ENCODE results near the gene MLX. TPM values are rescaled to one million over a fixed set of nuclear protein-coding genes. Genes with fewer than 3 reads are reported as not detected.

Gene MLX
- total RNA-seq, result 53.4 and 59.7 TPM in 2 replicates

- Mint-ChIP-seq H3K4me3 (peak within 1 kb of the TSS; percentile 98), H3K36me3 (ENCODE audit: low read depth) (peaks cover 69% of the 10 kb centered on the region), H3K27me3 (no peaks in the 10 kb centered on the region), H3K4me1 (peaks cover 35% of the 10 kb centered on the region), H3K27ac (peak within 1 kb of the TSS; percentile 95), H3K9me3 (no peaks in the 10 kb centered on the region)
- ATAC-seq (ENCODE audit: low read depth), result peak; percentile 83
- TF ChIP-seq CTCF (IDR thresholded peaks at IDR 0.05), result no peak
- CTCF ChIA-PET, result interaction anchor here (1.0 to 1.4 kb wide), 2 partner anchors 11 to 19 kb away, joined by 4 read pairs; partner anchors contain the start of gene PSMC3IP
- peak; percentile 90 for DNase-seq
- POLR2A ChIA-PET, result interaction anchor here (0.6 to 4.7 kb wide), 18 partner anchors 10 to 801 kb away, joined by 3 to 62 read pairs (median 4); partner anchors contain the start of genes BECN1, NAGLU, PSMC3IP and PSME3
- intact Hi-C loops (cut with micrococcal nuclease), result loop anchor here (1.0 kb wide), 2 partner anchors 10 to 31 kb away; partner anchors contain the start of genes NAGLU and PSMC3IP
These were observed at the start of gene MLX for GRCh38 chr17:42566883-42567573. TSS of gene MLX (plus strand) at chr17:42567100. CDS start at chr17:42567125, 25 bp downstream.

GRCh38 chr17:42517516-42517915 lies 49.4 kb upstream of the MLX start:
- intact Hi-C loops (cut with micrococcal nuclease), result loop anchor here (1.0 to 2.0 kb wide), 4 partner anchors 89 to 205 kb away; no protein-coding TSS in a partner anchor
- Mint-ChIP-seq H3K27ac (no peak overlapping the region), H3K27me3 (no peaks in the 10 kb centered on the region), H3K4me1 (peaks cover 7% of the 10 kb centered on the region), H3K9me3 (no peaks in the 10 kb centered on the region), H3K4me3 (no peak overlapping the region), H3K36me3 (ENCODE audit: low read depth) (peaks cover 52% of the 10 kb centered on the region)
- ChIA-PET POLR2A (interaction anchor here (0.6 kb wide), 1 partner anchor 92 kb away, joined by 3 read pairs; no protein-coding TSS in a partner anchor), CTCF (interaction anchor here (0.5 to 6.7 kb wide), 9 partner anchors 13 to 205 kb away, joined by 3 to 49 read pairs (median 3); partner anchors contain the start of gene NAGLU)
- peak; percentile 64 for TF ChIP-seq CTCF (IDR thresholded peaks at IDR 0.05)
- ATAC-seq (ENCODE audit: low read depth) (peak; percentile 92), DNase-seq (peak; percentile 75)

GRCh38 chr17:42518046-42518754 lies 48.7 kb upstream of the MLX start:
- intact Hi-C loops (cut with micrococcal nuclease), result no loop called here
- Mint-ChIP-seq H3K4me3 (no peak overlapping the region), H3K36me3 (ENCODE audit: low read depth) (peaks cover 55% of the 10 kb centered on the region), H3K27ac (no peak overlapping the region), H3K27me3 (no peaks in the 10 kb centered on the region), H3K4me1 (peaks cover 5% of the 10 kb centered on the region), H3K9me3 (no peaks in the 10 kb centered on the region)
- ChIA-PET CTCF (interaction anchor here (0.5 to 6.7 kb wide), 13 partner anchors 9 to 707 kb away, joined by 3 to 49 read pairs (median 3); partner anchors contain the start of genes CAVIN1, NAGLU and P3H4), POLR2A (interaction anchor here (0.6 kb wide), 1 partner anchor 92 kb away, joined by 3 read pairs; no protein-coding TSS in a partner anchor)
- no peak for ATAC-seq (ENCODE audit: low read depth)
- DNase-seq, result no peak
- TF ChIP-seq CTCF (IDR thresholded peaks at IDR 0.05), result no peak

- H3K9me3 Mint-ChIP-seq, result no peaks in the 10 kb centered on the region
- H3K4me1 Mint-ChIP-seq, result peaks cover 5% of the 10 kb centered on the region
- no peak for TF ChIP-seq CTCF (IDR thresholded peaks at IDR 0.05)
- ChIA-PET POLR2A (interaction anchor here (0.6 to 1.1 kb wide), 2 partner anchors 17 to 157 kb away, joined by 3 read pairs; partner anchors contain the start of gene NAGLU), CTCF (interaction anchor here (0.7 to 6.7 kb wide), 8 partner anchors 8 to 707 kb away, joined by 3 to 49 read pairs (median 4); partner anchors contain the start of genes CAVIN1 and P3H4)
- intact Hi-C loops (cut with micrococcal nuclease), result no loop called here
- no peak overlapping the region for H3K27ac Mint-ChIP-seq
- DNase-seq (no peak), ATAC-seq (ENCODE audit: low read depth) (no peak)
- H3K27me3 Mint-ChIP-seq, result no peaks in the 10 kb centered on the region
- H3K36me3 Mint-ChIP-seq (ENCODE audit: low read depth), result peaks cover 54% of the 10 kb centered on the region
- H3K4me3 Mint-ChIP-seq, result no peak overlapping the region
These were observed 48.0 kb upstream of the MLX start for GRCh38 chr17:42518755-42519545.
